GM19324 (cell line): ENCODE measurements around the gene CACNA2D3.

Experiments
- ATAC-seq: cut with Tn5 transposase; IDR thresholded peaks from one replicate; pipeline ENCODE4 v1.9.1; 2021; ENCODE audit warnings: mild to moderate bottlenecking, moderate library complexity; ENCODE audit not compliant: unreplicated experiment, low FRiP score

CACNA2D3 gene

GRCh38 chr3:54647721-54648120 lies 525.4 kb downstream of the CACNA2D3 start:
- no peak for ATAC-seq

- ATAC-seq = no peak
Observed at GRCh38 chr3:54649551-54649950, 527.2 kb downstream of the CACNA2D3 start.

GRCh38 chr3:54653456-54654195 lies 531.3 kb downstream of the CACNA2D3 start:
- ATAC-seq = no peak

GRCh38 chr3:54654776-54655175 lies 532.4 kb downstream of the CACNA2D3 start:
- no peak for ATAC-seq

DNA sequence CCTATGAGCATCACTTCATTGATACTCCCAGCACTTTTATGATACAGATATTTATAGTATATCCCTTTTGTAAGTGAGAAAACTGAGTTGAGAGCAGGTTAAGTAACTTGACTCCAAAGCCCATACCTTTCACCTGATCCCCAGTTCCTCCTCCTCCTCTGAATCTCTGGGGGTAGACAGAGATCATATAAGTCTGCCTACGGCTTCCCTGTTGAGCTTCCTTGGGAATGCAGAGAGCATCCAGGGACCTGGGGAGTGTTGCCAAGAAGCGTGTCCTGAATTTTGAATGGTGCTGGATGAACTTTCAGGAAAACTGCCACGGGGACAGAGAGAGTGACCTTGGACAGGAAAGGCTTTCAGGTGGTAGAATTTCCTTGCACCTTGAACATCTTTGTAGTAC lies 537.0 kb downstream of the CACNA2D3 start:
- no peak for ATAC-seq

- no peak for ATAC-seq
Observed at GRCh38 chr3:54660714-54661132, 538.4 kb downstream of the CACNA2D3 start.

DNA sequence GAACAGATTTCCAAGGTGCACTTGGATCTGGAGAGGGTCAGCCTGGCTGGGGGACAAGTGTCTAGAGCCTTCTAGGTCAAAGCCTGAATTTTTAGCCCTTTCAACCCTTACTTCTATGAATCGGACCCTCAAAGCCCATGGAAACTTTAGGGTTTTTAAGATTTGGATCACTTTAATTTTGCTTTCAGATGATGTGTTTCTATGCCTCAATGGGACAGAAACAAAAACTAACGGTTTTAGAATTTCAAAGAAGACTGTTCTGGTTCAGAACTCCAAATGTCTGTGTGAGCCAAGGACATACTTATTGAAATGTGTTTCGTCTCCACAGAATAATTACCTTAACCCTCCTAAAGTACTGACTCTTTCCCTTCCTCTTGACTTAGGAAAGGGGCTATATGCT lies 538.8 kb downstream of the CACNA2D3 start:
- ATAC-seq = no peak

- no peak for ATAC-seq
Observed at GRCh38 chr3:54663501-54664011, 541.2 kb downstream of the CACNA2D3 start.

- no peak for ATAC-seq
Observed at GRCh38 chr3:54665016-54665600, 542.8 kb downstream of the CACNA2D3 start.

DNA sequence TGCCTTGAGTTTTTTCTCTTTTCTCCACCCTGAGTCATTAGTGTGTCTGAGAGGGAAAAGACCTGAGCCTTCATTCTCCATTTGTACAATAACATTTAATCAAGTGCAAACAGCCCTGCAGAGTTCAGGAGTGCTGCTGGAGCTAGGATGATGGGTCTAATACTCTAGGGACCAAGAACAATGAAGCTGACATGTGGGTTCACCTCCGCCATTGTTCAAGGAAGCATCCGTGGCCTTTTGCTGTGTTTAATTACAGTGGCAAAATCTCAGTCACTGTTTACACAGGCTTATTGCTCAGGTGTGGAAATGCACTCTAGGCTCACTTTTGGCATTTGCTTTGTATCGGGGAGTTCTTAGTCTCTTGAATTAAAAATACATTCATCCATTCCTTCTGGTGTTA lies 545.9 kb downstream of the CACNA2D3 start:
- no peak for ATAC-seq

DNA sequence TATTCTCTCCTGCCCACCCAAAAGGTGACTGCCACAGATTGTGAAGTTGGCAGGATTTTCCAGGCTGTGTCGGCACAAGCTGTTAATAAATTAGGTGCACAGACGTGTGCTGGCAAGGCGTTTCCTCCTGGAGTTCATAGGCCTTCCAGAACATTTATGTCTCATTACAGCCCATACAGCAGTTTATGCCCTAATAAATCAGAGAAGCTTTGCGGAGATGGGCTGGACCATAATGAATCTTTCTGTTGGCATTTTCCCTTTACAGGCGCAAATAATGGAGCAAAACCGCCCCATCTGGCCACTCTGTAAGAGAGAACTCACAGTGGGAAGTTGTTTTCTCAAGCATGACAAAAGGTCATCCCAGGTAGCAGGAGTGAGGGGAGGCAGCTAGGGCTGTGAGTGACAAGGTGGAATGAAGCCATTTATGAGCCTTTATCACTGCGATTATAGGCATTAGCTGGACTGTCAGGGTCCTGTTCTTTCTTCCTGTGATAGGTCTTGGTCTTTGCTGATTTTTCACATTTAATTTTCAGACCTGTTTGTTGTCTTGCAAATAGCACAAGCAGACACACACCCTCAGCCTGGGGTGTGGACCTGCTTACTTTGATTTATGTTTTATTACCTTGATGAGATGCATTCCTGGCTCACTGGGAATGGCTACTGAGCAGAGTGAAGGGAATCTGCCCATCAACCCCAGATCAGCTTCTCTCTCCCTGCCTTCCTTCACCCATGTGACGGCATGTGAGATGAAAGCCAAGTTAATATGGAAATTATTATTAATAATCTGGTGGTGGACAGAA lies 548.0 kb downstream of the CACNA2D3 start:
- ATAC-seq = no peak

DNA sequence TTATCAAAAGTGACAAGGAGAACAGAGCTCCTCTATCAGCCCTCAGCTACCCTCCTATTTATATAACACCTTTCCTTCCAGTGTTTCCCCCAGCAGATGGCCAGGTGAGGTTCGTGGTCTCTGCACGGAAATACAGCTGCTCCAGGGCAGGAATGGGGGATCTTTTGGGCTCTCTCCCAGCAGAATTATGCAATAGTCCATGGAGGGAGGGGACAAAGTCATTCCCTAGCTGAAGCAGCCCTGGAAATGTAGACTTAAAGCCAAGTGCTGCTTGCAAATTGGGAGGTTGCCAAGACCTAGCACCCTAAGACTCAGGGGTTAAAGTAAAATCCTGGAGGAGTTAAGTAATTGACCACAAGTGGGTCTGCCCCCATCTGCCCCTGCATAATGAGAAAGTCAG lies 549.2 kb downstream of the CACNA2D3 start:
- ATAC-seq = no peak

GRCh38 chr3:54676087-54676486 lies 553.7 kb downstream of the CACNA2D3 start:
- no peak for ATAC-seq

DNA sequence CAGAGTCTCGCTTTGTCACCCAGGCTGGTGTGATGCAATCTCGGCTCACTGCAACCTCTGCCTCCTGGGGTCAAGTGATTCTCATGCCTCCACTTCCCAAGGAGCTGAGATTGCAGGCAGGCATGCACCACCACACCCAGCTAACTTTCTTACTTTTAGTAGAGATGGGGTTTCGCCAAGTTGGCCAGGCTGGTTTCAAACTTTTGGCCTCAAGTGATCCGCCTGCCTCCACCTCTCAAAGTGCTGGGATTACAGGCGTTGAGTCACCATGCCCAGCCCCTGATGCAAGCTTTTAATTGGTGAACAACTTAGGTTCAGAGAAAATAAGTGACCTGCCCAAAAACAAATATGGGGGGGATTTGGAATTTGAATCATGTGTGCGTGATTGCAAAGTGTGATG lies 559.4 kb downstream of the CACNA2D3 start:
- no peak for ATAC-seq

GRCh38 chr3:54685213-54685612 lies 562.9 kb downstream of the CACNA2D3 start:
- no peak for ATAC-seq

GRCh38 chr3:54691289-54691771 lies 569.0 kb downstream of the CACNA2D3 start:
- ATAC-seq = no peak

- no peak for ATAC-seq
Observed at GRCh38 chr3:54696313-54696712, 574.0 kb downstream of the CACNA2D3 start.

GRCh38 chr3:54698054-54698453 lies 575.7 kb downstream of the CACNA2D3 start:
- ATAC-seq = no peak

GRCh38 chr3:54703923-54704322 lies 581.6 kb downstream of the CACNA2D3 start:
- no peak for ATAC-seq

GRCh38 chr3:54705730-54706129 lies 583.4 kb downstream of the CACNA2D3 start:
- no peak for ATAC-seq

GRCh38 chr3:54706738-54707137 lies 584.4 kb downstream of the CACNA2D3 start:
- no peak for ATAC-seq
